ENCODE data around the gene BIRC3. TPM values are rescaled to one million over a fixed set of nuclear protein-coding genes. Genes with fewer than 3 reads are reported as not detected.

The BIRC3 gene
- total RNA-seq, result 4.6 and 4.8 TPM in 2 replicates

DNA sequence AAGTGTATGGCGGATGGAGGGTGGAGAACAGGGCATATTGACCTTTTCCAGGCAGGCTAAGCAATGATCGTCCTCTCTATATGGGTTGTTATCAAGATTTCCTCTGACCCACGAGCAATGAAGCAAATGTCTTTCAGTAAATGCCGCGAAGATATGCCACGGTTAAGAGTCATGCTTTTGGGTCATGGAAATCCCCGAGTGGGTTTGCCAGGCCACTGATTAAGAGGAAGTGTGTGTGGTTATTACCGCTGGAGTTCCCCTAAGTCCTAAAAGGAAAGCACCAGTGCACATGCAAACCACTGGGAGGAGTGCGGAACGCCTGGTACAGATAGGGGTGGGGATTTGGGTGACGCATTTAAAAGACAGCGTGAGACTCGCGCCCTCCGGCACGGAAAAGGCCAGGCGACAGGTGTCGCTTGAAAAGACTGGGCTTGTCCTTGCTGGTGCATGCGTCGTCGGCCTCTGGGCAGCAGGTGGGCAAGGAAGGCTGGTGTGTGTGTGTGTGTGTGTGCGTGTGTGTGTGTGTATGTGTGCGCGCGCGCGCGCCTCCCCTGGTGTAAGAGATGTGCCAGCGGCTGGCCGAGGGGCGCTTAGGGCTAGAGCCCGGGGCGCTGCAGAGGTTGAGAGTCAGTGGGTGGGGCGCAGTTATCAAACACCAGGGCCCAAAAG is at the start of gene BIRC3:
Gene BIRC3, plus strand, starts transcription at position 386 of the 669 bp plus-strand sequence. CDS start 7,026 bp downstream, outside the sequence.

DNA sequence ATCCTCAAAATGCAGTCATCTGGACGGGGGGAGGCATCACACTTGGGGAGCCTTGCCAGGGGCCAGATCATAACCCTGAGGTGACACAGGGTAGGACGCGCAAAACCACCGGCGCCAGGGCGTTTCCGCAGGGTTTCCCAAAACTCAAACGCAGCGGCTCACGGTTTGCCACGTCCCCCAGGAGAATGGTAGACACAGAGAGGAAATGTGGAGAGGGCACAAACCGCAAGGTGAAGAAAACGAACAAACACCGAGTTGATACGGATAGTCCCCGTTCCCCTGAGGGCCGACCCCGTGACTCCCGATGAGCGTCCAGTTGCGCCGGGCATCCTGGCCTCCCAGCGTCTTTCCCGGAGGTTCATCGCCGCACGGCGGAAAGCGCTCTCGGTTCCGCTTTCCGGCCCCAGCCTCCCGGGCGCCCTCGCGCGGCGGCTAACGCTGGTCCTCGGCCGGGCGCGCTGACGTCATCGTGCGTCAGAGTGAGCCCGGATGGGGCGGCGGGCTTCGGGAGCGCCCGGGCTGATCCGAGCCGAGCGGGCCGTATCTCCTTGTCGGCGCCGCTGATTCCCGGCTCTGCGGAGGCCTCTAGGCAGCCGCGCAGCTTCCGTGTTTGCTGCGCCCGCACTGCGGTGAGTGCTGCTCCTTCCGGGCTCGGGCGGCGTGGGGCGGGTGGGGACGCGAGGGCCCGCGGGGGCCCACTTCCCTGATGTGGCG is 29.6 kb downstream of the BIRC3 start, which contains the start of gene BIRC2:
Gene BIRC2, plus strand, starts transcription at position 467 of the 714 bp plus-strand sequence. CDS start 2,641 bp downstream, outside the sequence.

Other genes starting within 250 kb of the BIRC3 start
- gene YAP1, start 207.0 kb upstream of the BIRC3 start, total RNA-seq, result 140 and 143 TPM in 2 replicates
- 42.6 and 47.6 TPM in 2 replicates for gene BIRC2, start 29.7 kb downstream of the BIRC3 start, total RNA-seq
- 114 and 149 TPM in 2 replicates for gene TMEM123, start 135.3 kb downstream of the BIRC3 start, total RNA-seq
- 43.3 and 509 TPM in 2 replicates for gene MMP7, start 213.3 kb downstream of the BIRC3 start, total RNA-seq

Data from mesangial cell (primary cell).